ENCODE measurements around the gene NCF4. TPM values are rescaled to one million over a fixed set of nuclear protein-coding genes. Genes with fewer than 3 reads are reported as not detected.

Gene NCF4
- total RNA-seq, 1 experiment from 2014 or later = not detected

GRCh38 chr22:36840106-36840505, 20.7 kb upstream of the NCF4 start:
- Histone ChIP-seq H3K27me3 (ENCODE audit: control insufficient read depth, insufficient read depth, low read length) (no peaks in the 10 kb centered on the region), H3K27ac (ENCODE audit: low read length) (no peak overlapping the region), H3K4me1 (ENCODE audit: control insufficient read depth, insufficient read depth, low read length) (no peaks in the 10 kb centered on the region), H3K36me3 (ENCODE audit: control insufficient read depth, insufficient read depth, low read length) (no peaks in the 10 kb centered on the region), H3K4me3 (ENCODE audit: low read depth in 2 of 2, low read length in 2 of 2) (no peak overlapping the region), H3K9me3 (ENCODE audit: control insufficient read depth, insufficient read depth, low read depth, low read length) (no peaks in the 10 kb centered on the region)
- ChIA-PET POLR2A (no interaction called here), CTCF (interaction anchor here (0.6 kb wide), 1 partner anchor 285 kb away, joined by 5 read pairs; no protein-coding TSS in a partner anchor)
- intact Hi-C loops (cut with micrococcal nuclease; ENCODE audit: unreplicated experiment) (no loop called here), in situ Hi-C loops (cut with HindIII; ENCODE audit: low pct_unique_long_range_greater_than_20kb, low sequenced_read_pairs) (no loop called here)
- DNase-seq (ENCODE audit: low read depth, low spot score) = no peak
- ATAC-seq = no peak
- BruUV-seq (replicated peaks) = no TSS peak
- TF ChIP-seq TCF7L2 (IDR thresholded peaks at IDR 0.05; ENCODE audit: low read depth, low read length) (no peak), SIN3A (IDR thresholded peaks at IDR 0.05; ENCODE audit: borderline replicate concordance, insufficient read depth, low read depth, low read length) (no peak), REST (IDR thresholded peaks at IDR 0.05; ENCODE audit: insufficient read depth in 1 of 2, low read depth in 2 of 2, low read length in 1 of 2) (no peak), POLR2AphosphoS5 (IDR thresholded peaks at IDR 0.05; ENCODE audit: low read depth, low read length) (no peak), CTCF (IDR thresholded peaks at IDR 0.05) (no peak)

GRCh38 chr22:36846271-36846670, 14.5 kb upstream of the NCF4 start:
- no peaks in the 10 kb centered on the region for H3K9me3 ChIP-seq (ENCODE audit: control insufficient read depth, insufficient read depth, low read depth, low read length)
- TF ChIP-seq POLR2AphosphoS5 (IDR thresholded peaks at IDR 0.05; ENCODE audit: low read depth, low read length) (no peak), CTCF (IDR thresholded peaks at IDR 0.05) (no peak), TCF7L2 (IDR thresholded peaks at IDR 0.05; ENCODE audit: low read depth, low read length) (no peak), REST (IDR thresholded peaks at IDR 0.05; ENCODE audit: insufficient read depth in 1 of 2, low read depth in 2 of 2, low read length in 1 of 2) (no peak), SIN3A (IDR thresholded peaks at IDR 0.05; ENCODE audit: borderline replicate concordance, insufficient read depth, low read depth, low read length) (no peak)
- no peak overlapping the region for H3K27ac ChIP-seq (ENCODE audit: low read length)
- in situ Hi-C loops (cut with HindIII; ENCODE audit: low pct_unique_long_range_greater_than_20kb, low sequenced_read_pairs) (no loop called here), intact Hi-C loops (cut with micrococcal nuclease; ENCODE audit: unreplicated experiment) (no loop called here)
- H3K27me3 ChIP-seq (ENCODE audit: control insufficient read depth, insufficient read depth, low read length) = no peaks in the 10 kb centered on the region
- ChIA-PET POLR2A (no interaction called here), CTCF (no interaction called here)
- H3K4me3 ChIP-seq (ENCODE audit: low read depth in 2 of 2, low read length in 2 of 2) = no peak overlapping the region
- H3K36me3 ChIP-seq (ENCODE audit: control insufficient read depth, insufficient read depth, low read length) = no peaks in the 10 kb centered on the region
- DNase-seq (ENCODE audit: low read depth, low spot score) (no peak), ATAC-seq (no peak)
- BruUV-seq (replicated peaks) = no TSS peak
- no peaks in the 10 kb centered on the region for H3K4me1 ChIP-seq (ENCODE audit: control insufficient read depth, insufficient read depth, low read length)

Measured in Panc1 (cell line).